Adrenal gland (tissue), 12 donors: ENCODE measurements around the gene HPSE. TPM values are rescaled to one million over a fixed set of nuclear protein-coding genes. Genes with fewer than 3 reads are reported as not detected.

ENCODE experiments used
- DNase-seq, 7 donors: peaks; one replicate each; pipeline ENCODE4 v3.0.0-alpha.2; 2019 to 2020
- H3K27ac ChIP-seq, 5 donors: fragments of 200-600 bp; sonication (generic) in 4 of 5; 1 replicate in 3 of 5; 2 replicates in 2 of 5; pipeline versions ENCODE4 v1.5.1 to v1.8.0; 2016 to 2020; ENCODE audit warnings: mild to moderate bottlenecking in 1 of 5
- H3K27me3 ChIP-seq: fragments of 200-600 bp; 2 replicates; pipeline ENCODE4 v1.8.0; 2021
- H3K36me3 ChIP-seq, 2 donors: fragments of 200-600 bp; replicated peaks in 1 of 2; 1 replicate in 1 of 2; 2 replicates in 1 of 2; pipeline versions ENCODE4 v1.5.1 to v1.8.0; 2018 to 2022
- H3K4me1 ChIP-seq, 2 donors: fragments of 200-600 bp; replicated peaks in 1 of 2; 1 replicate in 1 of 2; 2 replicates in 1 of 2; pipeline versions ENCODE4 v1.5.1 to v1.8.0; 2018 to 2021
- H3K4me3 ChIP-seq, 4 donors: fragments of 200-600 bp; sonication (generic) in 3 of 4; one replicate each; pipeline ENCODE4 v1.5.1; 2016 to 2018
- H3K9me3 ChIP-seq, 3 donors: fragments of 200-600 bp; sonication (generic) in 1 of 3; replicated peaks in 1 of 3; 1 replicate in 2 of 3; 2 replicates in 1 of 3; pipeline versions ENCODE4 v1.5.1 to v1.8.0; 2016 to 2021
- POLR2A ChIP-seq, 2 donors: fragments of 450-650 bp; IDR thresholded peaks; one replicate each; pipeline ENCODE4 v1.6.1; 2017; ENCODE audit warnings: antibody characterized with exemption in 2 of 2, mild to moderate bottlenecking in 2 of 2, moderate library complexity in 1 of 2
- WGBS, 4 donors: extraction: QIAGEN DNeasy Blood & Tissue Kit in 2 of 4; methylation state at CpG; one replicate each; pipeline versions ENCODE4 v1.1.5 to v1.1.7; 2013 to 2017; 5-methylcytosine and 5-hydroxymethylcytosine counted together
- intact Hi-C, 2 donors: fragments of 100-400 bp; cut with DNase I; formaldehyde crosslinking; loops; one replicate each; pipeline versions ENCODE4 v1.14.1 to v1.15.0; 2022 to 2023
- polyA plus RNA-seq, 3 donors: library from polyadenylated mRNA; stranded (reverse); fragments of 200-250 nt in 2 of 3; fragments of 350-450 nt in 1 of 3; fragmentation: Illumina TruSeq in 1 of 3; extraction: RNeasy Lipid Tissue Mini Kit (QIAGEN cat#74804) in 1 of 3; gene quantifications; one replicate each; pipeline ENCODE4 v1.2.3, GENCODE V29; 2013 to 2014
- total RNA-seq, 9 donors: library from RNA; depleted of rRNA in 4 of 9; stranded (reverse); fragments of >200 nt in 4 of 9; fragments of 120-200 nt in 1 of 9; fragmentation: NEBNext Ultra II Directional in 1 of 9; extraction: Animal tissue kit (Norgen Biotek cat#: 25700) in 1 of 9; gene quantifications; one replicate each; pipeline versions ENCODE4 v1.1.0 to v1.2.4, GENCODE V29; 2013 to 2023
- TF ChIP-seq, protein P1 (sequence below), 6 experiments: fragments of 450-650 bp in 4 of 6; fragments of 200-600 bp in 2 of 6; sonication (generic) in 1 of 6; IDR thresholded peaks; 1 replicate in 5 of 6; 2 replicates in 1 of 6; pipeline versions ENCODE4 v1.5.1 to v1.8.0; 2016 to 2021; ENCODE audit warnings: antibody characterized with exemption in 6 of 6, mild to moderate bottlenecking in 2 of 6, moderate library complexity in 1 of 6
- donor health status: healthy with polysubstance abuse.
- donor health status: Bipolar disorder and iron deficiency.
- donor health status: DM: yes; HTN: yes; CAD: no.
- donor health status: DM: no; HTN: no; CAD: no.
- donor health status: DM: no; HTN: no; CAD: no.
- donor health status: DM: yes; HTN: yes; CAD: no.

HPSE gene
- total and polyA plus RNA-seq, 12 donors: 0.44 to 12.3 (median 3.8) TPM

DNA sequence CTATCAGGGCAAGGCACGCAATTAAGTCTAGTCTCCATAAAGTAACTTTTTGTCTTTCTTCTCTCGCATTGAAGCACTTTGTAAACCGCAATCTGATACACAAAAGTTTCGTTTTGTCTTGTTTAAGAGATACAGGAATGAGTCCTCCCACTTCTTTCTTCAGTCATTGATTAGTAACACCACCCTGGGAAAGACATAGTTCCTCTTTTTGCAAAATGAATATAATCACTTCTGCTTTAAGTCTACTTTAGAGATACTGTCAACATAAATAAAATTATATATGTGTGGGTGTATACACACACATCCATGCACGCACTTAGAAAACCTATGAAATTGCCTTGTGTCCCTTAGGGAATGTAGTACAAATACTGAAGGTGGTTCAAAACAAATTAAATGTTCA, 61.7 kb downstream of the HPSE start:
- 85 to 92% (median 89%) methylated on average over 5 of the region's 5 CpGs for WGBS, 4 donors
- Histone ChIP-seq H3K27me3 (no peaks in the 10 kb centered on the region), H3K4me3 (no peak overlapping the region), H3K27ac (no peak overlapping the region), H3K9me3 (peaks cover 0 to 5% (median 0%) of the 10 kb centered on the region in 3 donors), H3K36me3 (peaks cover 0 to 36% of the 10 kb centered on the region in 2 donors), H3K4me1 (peaks cover 0 to under 1% of the 10 kb centered on the region in 2 donors)
- no peak for DNase-seq
- TF ChIP-seq, protein P1, sequence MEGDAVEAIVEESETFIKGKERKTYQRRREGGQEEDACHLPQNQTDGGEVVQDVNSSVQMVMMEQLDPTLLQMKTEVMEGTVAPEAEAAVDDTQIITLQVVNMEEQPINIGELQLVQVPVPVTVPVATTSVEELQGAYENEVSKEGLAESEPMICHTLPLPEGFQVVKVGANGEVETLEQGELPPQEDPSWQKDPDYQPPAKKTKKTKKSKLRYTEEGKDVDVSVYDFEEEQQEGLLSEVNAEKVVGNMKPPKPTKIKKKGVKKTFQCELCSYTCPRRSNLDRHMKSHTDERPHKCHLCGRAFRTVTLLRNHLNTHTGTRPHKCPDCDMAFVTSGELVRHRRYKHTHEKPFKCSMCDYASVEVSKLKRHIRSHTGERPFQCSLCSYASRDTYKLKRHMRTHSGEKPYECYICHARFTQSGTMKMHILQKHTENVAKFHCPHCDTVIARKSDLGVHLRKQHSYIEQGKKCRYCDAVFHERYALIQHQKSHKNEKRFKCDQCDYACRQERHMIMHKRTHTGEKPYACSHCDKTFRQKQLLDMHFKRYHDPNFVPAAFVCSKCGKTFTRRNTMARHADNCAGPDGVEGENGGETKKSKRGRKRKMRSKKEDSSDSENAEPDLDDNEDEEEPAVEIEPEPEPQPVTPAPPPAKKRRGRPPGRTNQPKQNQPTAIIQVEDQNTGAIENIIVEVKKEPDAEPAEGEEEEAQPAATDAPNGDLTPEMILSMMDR (IDR thresholded peaks at IDR 0.05): no peak
- no peak for TF ChIP-seq POLR2A (IDR thresholded peaks at IDR 0.05)
- intact Hi-C loops: no loop called here

GRCh38 chr4:83269256-83269655, 65.4 kb downstream of the HPSE start:
- Histone ChIP-seq H3K9me3 (peaks cover 0 to 5% (median 0%) of the 10 kb centered on the region in 3 donors), H3K27ac (no peak overlapping the region), H3K27me3 (no peaks in the 10 kb centered on the region), H3K4me1 (peaks cover 9 to 11% of the 10 kb centered on the region in 2 donors), H3K36me3 (peaks cover 0 to 36% of the 10 kb centered on the region in 2 donors), H3K4me3 (no peak overlapping the region)
- DNase-seq: no peak
- intact Hi-C loops: no loop called here
- TF ChIP-seq POLR2A (IDR thresholded peaks at IDR 0.05): no peak
- TF ChIP-seq, protein P1 (IDR thresholded peaks at IDR 0.05): no peak
- WGBS, 4 donors: 88 to 91% (median 90%) methylated on average over 1 of the region's 1 CpG

GRCh38 chr4:83268491-83268890, 66.2 kb downstream of the HPSE start:
- peaks cover 0 to 5% (median 0%) of the 10 kb centered on the region in 3 donors for H3K9me3 ChIP-seq
- TF ChIP-seq POLR2A (IDR thresholded peaks at IDR 0.05): no peak
- TF ChIP-seq, protein P1 (IDR thresholded peaks at IDR 0.05): no peak
- 48 to 94% (median 50%) methylated on average over 2 of the region's 2 CpGs for WGBS, 4 donors
- no peak overlapping the region for H3K4me3 ChIP-seq
- no peak overlapping the region for H3K27ac ChIP-seq
- peaks cover 9 to 11% of the 10 kb centered on the region in 2 donors for H3K4me1 ChIP-seq
- H3K36me3 ChIP-seq: peaks cover 0 to 43% of the 10 kb centered on the region in 2 donors
- intact Hi-C loops: no loop called here
- no peak for DNase-seq
- no peaks in the 10 kb centered on the region for H3K27me3 ChIP-seq

DNA sequence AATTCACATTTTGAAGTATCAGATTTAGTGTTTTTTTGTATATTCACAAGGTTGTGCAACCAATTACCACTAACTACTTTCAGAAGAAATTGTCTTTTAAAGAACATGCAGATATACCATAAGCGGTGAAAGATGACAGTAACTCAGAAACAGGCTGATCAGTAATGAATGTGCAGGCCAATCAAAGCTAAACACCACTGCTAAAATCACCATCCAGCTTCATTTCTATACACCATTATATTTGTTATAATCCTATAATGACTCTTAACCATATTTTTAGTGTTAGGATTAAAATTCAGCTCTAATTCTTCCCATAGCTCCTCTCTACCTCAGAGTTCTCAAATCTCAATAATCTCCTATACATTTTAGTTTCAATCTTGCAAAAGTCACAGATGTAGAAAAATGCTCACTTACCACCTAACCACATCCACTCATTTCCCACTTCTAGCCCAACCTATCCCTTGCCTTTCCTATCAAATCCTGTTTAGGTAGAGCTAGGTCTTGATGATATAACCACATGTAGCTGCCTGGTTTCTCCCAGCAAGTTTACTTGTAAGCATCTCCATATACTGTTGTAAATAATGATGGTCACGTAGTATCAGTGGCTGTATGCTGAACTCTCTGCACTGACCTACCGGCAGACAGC, 66.7 kb downstream of the HPSE start:
- no peak for TF ChIP-seq POLR2A (IDR thresholded peaks at IDR 0.05)
- TF ChIP-seq, protein P1 (IDR thresholded peaks at IDR 0.05): no peak
- H3K4me1 ChIP-seq: peaks cover 9 to 11% of the 10 kb centered on the region in 2 donors
- WGBS, 4 donors: 94 to 97% (median 97%) methylated on average over 3 of the region's 3 CpGs
- H3K36me3 ChIP-seq: peaks cover 0 to 43% of the 10 kb centered on the region in 2 donors
- peaks cover 0 to 5% (median 0%) of the 10 kb centered on the region in 3 donors for H3K9me3 ChIP-seq
- no peak for DNase-seq
- no peak overlapping the region for H3K4me3 ChIP-seq
- H3K27me3 ChIP-seq: no peaks in the 10 kb centered on the region
- intact Hi-C loops: no loop called here
- no peak overlapping the region for H3K27ac ChIP-seq
